WTC11 (cell line): Measurements from ENCODE around the gene TRIM40.

Source experiments
- JUN ChIP-seq: sonication (generic); formaldehyde crosslinking; IDR thresholded peaks from 2 replicates; pipeline ENCODE4 v1.8.0; 2023; ENCODE audit warnings: mild to moderate bottlenecking, missing genetic modification reagents
- SP1 ChIP-seq: sonication (generic); formaldehyde crosslinking; conservative IDR thresholded peaks from 2 replicates; pipeline ENCODE4 v1.8.1; 2022; ENCODE audit warnings: missing genetic modification reagents
- ZNF423 ChIP-seq: fragments of 250-450 bp; sonication (Bioruptor Pico); IDR thresholded peaks from 2 replicates; pipeline ENCODE4 v2.1.2; 2022; ENCODE audit warnings: mild to moderate bottlenecking, moderate library complexity
- TF ChIP-seq, protein P1 (sequence below): fragments of 200-600 bp; IDR thresholded peaks from 2 replicates; pipeline ENCODE4 v1.8.0; 2022; ENCODE audit warnings: antibody characterized with exemption
- TF ChIP-seq, protein P2 (sequence below): sonication (generic); formaldehyde crosslinking; IDR thresholded peaks from 2 replicates; pipeline ENCODE4 v1.8.0; 2022; ENCODE audit warnings: mild to moderate bottlenecking, missing genetic modification reagents
- TF ChIP-seq, protein P3 (sequence below): sonication (generic); formaldehyde crosslinking; IDR thresholded peaks from 2 replicates; pipeline ENCODE4 v1.8.1; 2022; ENCODE audit warnings: low read depth, missing genetic modification reagents, borderline replicate concordance
- TF ChIP-seq, protein P4 (sequence below): sonication (generic); formaldehyde crosslinking; IDR thresholded peaks from 2 replicates; pipeline ENCODE4 v1.8.0; 2022; ENCODE audit warnings: mild to moderate bottlenecking, missing genetic modification reagents

DNA sequence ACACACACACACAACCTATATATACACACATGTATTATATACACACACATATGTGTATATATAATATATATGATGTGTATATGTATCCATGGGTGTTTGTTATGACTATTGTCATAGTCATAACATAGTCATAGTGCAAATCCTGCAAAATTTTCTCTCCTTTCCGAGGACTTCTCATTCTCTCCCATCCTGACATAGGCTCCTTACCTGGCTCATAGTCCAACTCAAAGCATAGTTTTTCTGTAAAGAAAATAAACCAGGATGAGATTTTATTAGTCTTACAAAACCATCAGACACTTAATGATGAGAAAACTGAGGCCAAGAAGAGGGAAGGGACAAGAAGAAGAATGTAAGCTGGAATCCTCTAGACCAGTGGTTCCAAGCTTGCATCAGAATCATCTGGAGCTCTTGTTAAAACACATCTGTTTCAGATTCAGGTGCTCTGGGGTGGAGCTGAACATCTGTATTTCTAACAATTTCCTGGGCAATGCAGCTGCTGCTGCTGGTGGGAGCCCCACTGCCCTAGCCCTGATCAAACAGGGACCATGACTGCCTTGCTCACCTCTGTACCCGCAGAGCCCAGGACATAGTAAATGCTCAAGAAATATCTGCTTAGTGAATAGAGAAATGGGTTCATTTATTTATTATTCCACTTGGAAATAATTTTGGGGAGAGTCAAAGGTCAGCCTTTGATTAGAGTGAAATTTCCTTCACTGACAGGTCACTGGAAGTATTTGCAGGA lies 19.8 kb downstream of the TRIM40 start:
- TF ChIP-seq JUN (CRISPR knock-in tag) (no peak), SP1 (no peak), ZNF423 (CRISPR knock-in tag) (no peak)
- TF ChIP-seq, protein P1, sequence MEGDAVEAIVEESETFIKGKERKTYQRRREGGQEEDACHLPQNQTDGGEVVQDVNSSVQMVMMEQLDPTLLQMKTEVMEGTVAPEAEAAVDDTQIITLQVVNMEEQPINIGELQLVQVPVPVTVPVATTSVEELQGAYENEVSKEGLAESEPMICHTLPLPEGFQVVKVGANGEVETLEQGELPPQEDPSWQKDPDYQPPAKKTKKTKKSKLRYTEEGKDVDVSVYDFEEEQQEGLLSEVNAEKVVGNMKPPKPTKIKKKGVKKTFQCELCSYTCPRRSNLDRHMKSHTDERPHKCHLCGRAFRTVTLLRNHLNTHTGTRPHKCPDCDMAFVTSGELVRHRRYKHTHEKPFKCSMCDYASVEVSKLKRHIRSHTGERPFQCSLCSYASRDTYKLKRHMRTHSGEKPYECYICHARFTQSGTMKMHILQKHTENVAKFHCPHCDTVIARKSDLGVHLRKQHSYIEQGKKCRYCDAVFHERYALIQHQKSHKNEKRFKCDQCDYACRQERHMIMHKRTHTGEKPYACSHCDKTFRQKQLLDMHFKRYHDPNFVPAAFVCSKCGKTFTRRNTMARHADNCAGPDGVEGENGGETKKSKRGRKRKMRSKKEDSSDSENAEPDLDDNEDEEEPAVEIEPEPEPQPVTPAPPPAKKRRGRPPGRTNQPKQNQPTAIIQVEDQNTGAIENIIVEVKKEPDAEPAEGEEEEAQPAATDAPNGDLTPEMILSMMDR: no peak
- TF ChIP-seq, protein P2, sequence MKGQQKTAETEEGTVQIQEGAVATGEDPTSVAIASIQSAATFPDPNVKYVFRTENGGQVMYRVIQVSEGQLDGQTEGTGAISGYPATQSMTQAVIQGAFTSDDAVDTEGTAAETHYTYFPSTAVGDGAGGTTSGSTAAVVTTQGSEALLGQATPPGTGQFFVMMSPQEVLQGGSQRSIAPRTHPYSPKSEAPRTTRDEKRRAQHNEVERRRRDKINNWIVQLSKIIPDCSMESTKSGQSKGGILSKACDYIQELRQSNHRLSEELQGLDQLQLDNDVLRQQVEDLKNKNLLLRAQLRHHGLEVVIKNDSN (CRISPR knock-in tag): no peak
- TF ChIP-seq, protein P3, sequence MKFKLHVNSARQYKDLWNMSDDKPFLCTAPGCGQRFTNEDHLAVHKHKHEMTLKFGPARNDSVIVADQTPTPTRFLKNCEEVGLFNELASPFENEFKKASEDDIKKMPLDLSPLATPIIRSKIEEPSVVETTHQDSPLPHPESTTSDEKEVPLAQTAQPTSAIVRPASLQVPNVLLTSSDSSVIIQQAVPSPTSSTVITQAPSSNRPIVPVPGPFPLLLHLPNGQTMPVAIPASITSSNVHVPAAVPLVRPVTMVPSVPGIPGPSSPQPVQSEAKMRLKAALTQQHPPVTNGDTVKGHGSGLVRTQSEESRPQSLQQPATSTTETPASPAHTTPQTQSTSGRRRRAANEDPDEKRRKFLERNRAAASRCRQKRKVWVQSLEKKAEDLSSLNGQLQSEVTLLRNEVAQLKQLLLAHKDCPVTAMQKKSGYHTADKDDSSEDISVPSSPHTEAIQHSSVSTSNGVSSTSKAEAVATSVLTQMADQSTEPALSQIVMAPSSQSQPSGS: no peak
- TF ChIP-seq, protein P4, sequence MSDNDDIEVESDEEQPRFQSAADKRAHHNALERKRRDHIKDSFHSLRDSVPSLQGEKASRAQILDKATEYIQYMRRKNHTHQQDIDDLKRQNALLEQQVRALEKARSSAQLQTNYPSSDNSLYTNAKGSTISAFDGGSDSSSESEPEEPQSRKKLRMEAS: no peak
